Spleen (tissue), 11 donors: ENCODE measurements around the gene WDR7. TPM values are rescaled to one million over a fixed set of nuclear protein-coding genes. Genes with fewer than 3 reads are reported as not detected.

Experiments used
- DNase-seq: peaks from one replicate; pipeline ENCODE4 v3.0.0-alpha.2; 2020
- H3K27ac ChIP-seq, 8 donors: fragments of 200-600 bp; sonication (generic) in 7 of 8; 1 replicate in 4 of 8; 2 replicates in 4 of 8; pipeline versions ENCODE4 v1.5.0 to v1.8.0; 2016 to 2021; ENCODE audit warnings: inconsistent platforms in 4 of 8, mild to moderate bottlenecking in 4 of 8, moderate library complexity in 1 of 8
- H3K27me3 ChIP-seq, 7 donors: fragments of 200-600 bp; sonication (generic) in 6 of 7; replicated peaks in 1 of 7; 1 replicate in 4 of 7; 2 replicates in 3 of 7; pipeline versions ENCODE4 v1.5.0 to v1.8.0; 2016 to 2021; ENCODE audit warnings: inconsistent platforms in 3 of 7, mild to moderate bottlenecking in 1 of 7
- H3K36me3 ChIP-seq, 6 donors: fragments of 200-600 bp; sonication (generic) in 5 of 6; 1 replicate in 4 of 6; 2 replicates in 2 of 6; pipeline versions ENCODE4 v1.5.0 to v1.8.0; 2016 to 2021; ENCODE audit warnings: inconsistent platforms in 2 of 6
- H3K4me1 ChIP-seq, 6 donors: fragments of 200-600 bp; sonication (generic) in 5 of 6; 1 replicate in 3 of 6; 2 replicates in 3 of 6; pipeline versions ENCODE4 v1.5.0 to v1.8.0; 2016 to 2021; ENCODE audit warnings: inconsistent platforms in 3 of 6
- H3K4me3 ChIP-seq, 8 donors: fragments of 200-600 bp; sonication (generic) in 7 of 8; 1 replicate in 4 of 8; 2 replicates in 4 of 8; pipeline versions ENCODE4 v1.5.0 to v1.8.0; 2016 to 2021; ENCODE audit warnings: inconsistent platforms in 4 of 8, mild to moderate bottlenecking in 4 of 8, moderate library complexity in 2 of 8
- H3K9me3 ChIP-seq, 8 donors: fragments of 200-600 bp; sonication (generic) in 7 of 8; 1 replicate in 4 of 8; 2 replicates in 4 of 8; pipeline versions ENCODE4 v1.5.0 to v1.8.0; 2016 to 2021; ENCODE audit warnings: inconsistent platforms in 4 of 8
- POLR2A ChIP-seq, 3 donors: fragments of 450-650 bp; IDR thresholded peaks; one replicate each; pipeline ENCODE4 v1.5.1; 2017; ENCODE audit warnings: antibody characterized with exemption in 3 of 3, mild to moderate bottlenecking in 1 of 3
- POLR2AphosphoS5 ChIP-seq, 3 donors: sonication (generic); formaldehyde crosslinking; IDR thresholded peaks; one replicate each; pipeline ENCODE4 v1.5.1; 2017; ENCODE audit warnings: antibody characterized with exemption in 3 of 3
- WGBS, 5 donors: extraction: QIAGEN DNeasy Blood & Tissue Kit in 3 of 5; methylation state at CpG; one replicate each; pipeline versions ENCODE4 v1.1.5 to v1.1.7; 2013 to 2018; 5-methylcytosine and 5-hydroxymethylcytosine counted together
- intact Hi-C: fragments of 100-400 bp; cut with DNase I; formaldehyde crosslinking; loops from one replicate; pipeline ENCODE4 v1.15.0; 2023; ENCODE audit warnings: low total_unique reads
- polyA plus RNA-seq, 3 donors: library from polyadenylated mRNA; stranded (reverse); fragments of 200-250 nt; gene quantifications; one replicate each; pipeline ENCODE4 v1.2.1, GENCODE V29; 2013
- total RNA-seq, 7 donors: library from RNA; depleted of rRNA in 3 of 7; stranded (reverse); fragments of >200 nt in 3 of 7; fragmentation: NEBNext Ultra II Directional in 4 of 7; extraction: Animal tissue kit (Norgen Biotek cat#: 25700) in 4 of 7; gene quantifications; one replicate each; pipeline versions ENCODE4 v1.1.0 to v1.2.1, GENCODE V29; 2016 to 2021
- TF ChIP-seq, protein P1 (sequence below), 11 experiments: fragments of 200-600 bp in 7 of 11; fragments of 450-650 bp in 4 of 11; sonication (generic) in 4 of 11; IDR thresholded peaks in 8 of 11; conservative IDR thresholded peaks in 3 of 11; 1 replicate in 7 of 11; 2 replicates in 4 of 11; pipeline versions ENCODE4 v1.4.0 to v1.8.0; 2016 to 2021; ENCODE audit warnings: antibody characterized with exemption in 11 of 11, inconsistent platforms in 4 of 11, mild to moderate bottlenecking in 1 of 11
- donor health status: healthy with polysubstance abuse.
- donor health status: DM: no; HTN: no; CAD: no; lungs with moderate emphysema.
- donor health status: DM: no; HTN: no; CAD: no.
- donor health status: Bipolar disorder and iron deficiency.
- donor health status: healthy.
- donor health status: DM: no; HTN: no; CAD: no.
- donor health status: DM: yes; HTN: yes; CAD: no.

Gene WDR7
- total and polyA plus RNA-seq, 10 donors, result 2.8 to 55.9 (median 42.8) TPM

DNA sequence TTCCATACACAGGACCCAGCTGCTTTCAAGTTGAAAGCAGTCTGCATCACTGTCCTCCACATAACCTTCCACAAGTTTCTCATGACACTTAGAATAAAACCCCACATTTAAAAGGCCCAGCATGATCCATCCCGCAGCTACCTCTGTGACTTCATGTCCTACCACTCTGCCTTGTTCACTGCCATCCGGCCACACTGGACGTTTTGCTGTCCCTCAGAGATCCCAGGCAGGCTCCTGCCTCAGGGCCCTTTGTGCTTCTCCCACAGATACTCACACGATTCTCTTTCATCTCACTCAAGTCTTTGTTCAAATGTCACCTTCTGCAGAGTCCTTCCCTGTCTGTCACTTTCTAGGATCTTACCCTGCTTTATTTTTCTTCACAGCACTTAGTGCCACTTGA is 262.8 kb downstream of the WDR7 start:
- Histone ChIP-seq H3K27me3 (no peaks in the 10 kb centered on the region), H3K4me1 (peaks cover 0 to 4% (median 1%) of the 10 kb centered on the region in 6 donors), H3K36me3 (peaks cover 0 to 14% (median 0%) of the 10 kb centered on the region in 6 donors), H3K9me3 (peaks cover 0 to 5% (median 0%) of the 10 kb centered on the region in 8 donors), H3K27ac (no peak overlapping the region), H3K4me3 (no peak overlapping the region)
- DNase-seq, result no peak
- 92 to 95% (median 94%) methylated on average over 4 of the region's 4 CpGs for WGBS, 5 donors
- no peak for TF ChIP-seq POLR2A (IDR thresholded peaks at IDR 0.05)
- TF ChIP-seq, protein P1, sequence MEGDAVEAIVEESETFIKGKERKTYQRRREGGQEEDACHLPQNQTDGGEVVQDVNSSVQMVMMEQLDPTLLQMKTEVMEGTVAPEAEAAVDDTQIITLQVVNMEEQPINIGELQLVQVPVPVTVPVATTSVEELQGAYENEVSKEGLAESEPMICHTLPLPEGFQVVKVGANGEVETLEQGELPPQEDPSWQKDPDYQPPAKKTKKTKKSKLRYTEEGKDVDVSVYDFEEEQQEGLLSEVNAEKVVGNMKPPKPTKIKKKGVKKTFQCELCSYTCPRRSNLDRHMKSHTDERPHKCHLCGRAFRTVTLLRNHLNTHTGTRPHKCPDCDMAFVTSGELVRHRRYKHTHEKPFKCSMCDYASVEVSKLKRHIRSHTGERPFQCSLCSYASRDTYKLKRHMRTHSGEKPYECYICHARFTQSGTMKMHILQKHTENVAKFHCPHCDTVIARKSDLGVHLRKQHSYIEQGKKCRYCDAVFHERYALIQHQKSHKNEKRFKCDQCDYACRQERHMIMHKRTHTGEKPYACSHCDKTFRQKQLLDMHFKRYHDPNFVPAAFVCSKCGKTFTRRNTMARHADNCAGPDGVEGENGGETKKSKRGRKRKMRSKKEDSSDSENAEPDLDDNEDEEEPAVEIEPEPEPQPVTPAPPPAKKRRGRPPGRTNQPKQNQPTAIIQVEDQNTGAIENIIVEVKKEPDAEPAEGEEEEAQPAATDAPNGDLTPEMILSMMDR (IDR thresholded peaks at IDR 0.05 in 8 of 11, conservative IDR thresholded peaks at IDR 0.05 in 3 of 11), result no peak
- intact Hi-C loops, result no loop called here

DNA sequence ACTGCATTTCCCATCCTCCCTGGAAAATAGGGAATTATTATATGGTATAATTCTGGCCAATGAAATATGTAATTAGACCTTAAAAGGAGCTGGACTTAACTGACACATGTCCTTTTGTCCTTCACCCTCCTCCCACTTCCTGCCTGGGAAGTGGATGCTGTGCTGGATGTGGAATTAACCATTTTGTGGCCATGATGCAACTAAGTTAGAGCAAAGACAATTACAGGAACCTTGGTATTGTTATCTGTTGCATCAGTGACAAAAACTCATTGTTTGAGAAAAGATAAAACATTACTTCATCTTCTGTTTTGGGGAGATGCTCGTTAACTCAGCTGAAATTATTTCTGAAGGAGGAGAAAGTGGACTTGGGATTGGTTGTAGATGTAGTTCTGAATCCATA is 268.0 kb downstream of the WDR7 start:
- Histone ChIP-seq H3K4me3 (no peak overlapping the region), H3K36me3 (peaks cover 0 to 6% (median 0%) of the 10 kb centered on the region in 6 donors), H3K9me3 (peaks cover 0 to 5% (median 0%) of the 10 kb centered on the region in 8 donors), H3K27me3 (no peaks in the 10 kb centered on the region), H3K4me1 (peaks cover 0 to 7% (median 2%) of the 10 kb centered on the region in 6 donors), H3K27ac (no peak overlapping the region)
- TF ChIP-seq, protein P1 (IDR thresholded peaks at IDR 0.05 in 8 of 11, conservative IDR thresholded peaks at IDR 0.05 in 3 of 11), result no peak
- TF ChIP-seq POLR2AphosphoS5 (IDR thresholded peaks at IDR 0.05) (no peak), POLR2A (IDR thresholded peaks at IDR 0.05) (no peak)
- DNase-seq, result no peak
- 81 to 94% (median 91%) methylated on average over 1 of the region's 1 CpG for WGBS, 5 donors
- intact Hi-C loops, result no loop called here

DNA sequence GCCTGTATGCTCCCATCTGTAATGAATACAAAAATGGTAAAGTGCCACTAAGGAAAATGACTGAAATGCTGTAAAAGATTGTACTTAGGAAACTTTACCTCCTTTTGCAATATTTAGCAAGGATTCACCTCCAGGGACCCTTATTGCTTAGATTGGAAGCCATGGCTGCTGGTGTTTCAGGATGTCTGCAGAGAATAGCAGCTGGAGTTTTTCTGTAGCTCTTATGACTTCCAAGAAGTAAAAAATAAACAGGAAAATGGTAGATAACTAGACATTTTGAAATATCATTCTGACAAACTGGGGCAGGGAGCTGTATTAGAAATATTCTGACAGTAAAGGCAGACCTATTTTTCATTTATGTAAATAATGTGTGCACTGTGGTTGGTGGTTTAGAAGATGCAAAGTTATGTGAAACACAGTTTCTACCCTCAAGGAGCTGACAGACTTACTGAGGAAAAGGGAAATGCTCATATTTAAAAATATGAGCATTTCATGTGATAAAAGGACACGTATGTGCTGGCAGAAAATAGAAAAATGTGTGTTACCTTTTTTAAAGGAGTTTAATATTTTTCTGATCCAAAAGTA is 270.8 kb downstream of the WDR7 start:
- no peak overlapping the region for H3K27ac ChIP-seq
- intact Hi-C loops, result no loop called here
- no peak for DNase-seq
- TF ChIP-seq POLR2AphosphoS5 (IDR thresholded peaks at IDR 0.05) (no peak), POLR2A (IDR thresholded peaks at IDR 0.05) (no peak)
- TF ChIP-seq, protein P1 (IDR thresholded peaks at IDR 0.05 in 8 of 11, conservative IDR thresholded peaks at IDR 0.05 in 3 of 11), result no peak
- H3K4me3 ChIP-seq, result no peak overlapping the region
- 73 to 88% (median 80%) methylated on average over 1 of the region's 1 CpG for WGBS, 5 donors
- no peaks in the 10 kb centered on the region for H3K27me3 ChIP-seq
- H3K4me1 ChIP-seq, result peaks cover 0 to 7% (median 2%) of the 10 kb centered on the region in 6 donors
- H3K9me3 ChIP-seq, result no peaks in the 10 kb centered on the region
- H3K36me3 ChIP-seq, result peaks cover 0 to 28% (median 0%) of the 10 kb centered on the region in 6 donors

DNA sequence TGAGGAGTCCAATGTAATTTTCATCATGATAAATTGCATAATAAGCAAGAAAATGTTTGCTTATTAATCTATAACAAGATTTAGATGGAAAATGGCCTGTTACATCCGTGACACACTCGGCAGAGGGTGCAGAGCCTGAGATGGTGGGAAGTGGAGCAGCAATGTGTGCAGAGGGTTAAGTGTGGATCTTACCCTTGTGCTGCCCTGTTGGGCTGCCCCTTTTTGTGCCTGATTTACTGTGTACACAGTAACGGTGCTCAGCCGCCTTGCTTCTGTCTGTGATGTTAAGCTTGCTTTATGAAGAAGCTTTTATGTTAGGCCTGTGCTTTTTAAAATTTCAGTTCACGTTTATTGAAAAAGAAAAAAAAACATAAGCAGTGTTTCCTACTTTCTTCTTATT is 275.6 kb downstream of the WDR7 start:
- H3K36me3 ChIP-seq, result peaks cover 0 to 51% (median 0%) of the 10 kb centered on the region in 6 donors
- 95 to 99% (median 96%) methylated on average over 5 of the region's 5 CpGs for WGBS, 5 donors
- TF ChIP-seq POLR2AphosphoS5 (IDR thresholded peaks at IDR 0.05) (no peak), POLR2A (IDR thresholded peaks at IDR 0.05) (no peak)
- TF ChIP-seq, protein P1 (IDR thresholded peaks at IDR 0.05 in 8 of 11, conservative IDR thresholded peaks at IDR 0.05 in 3 of 11), result no peak
- intact Hi-C loops, result no loop called here
- H3K9me3 ChIP-seq, result no peaks in the 10 kb centered on the region
- no peak overlapping the region for H3K4me3 ChIP-seq
- H3K4me1 ChIP-seq, result no peaks in the 10 kb centered on the region
- no peak overlapping the region for H3K27ac ChIP-seq
- DNase-seq, result no peak
- H3K27me3 ChIP-seq, result no peaks in the 10 kb centered on the region
